Fibroblast of peridontal ligament (primary cell): Measurements from ENCODE around the gene GTF2H2C.
"Not testable (repeated sequence)": the region's sequence is repeated elsewhere in the genome, so short reads cannot be mapped to it uniquely, and the experiment has no call there.

Source experiments
- DNase-seq: peaks from one replicate; pipeline ENCODE4 v3.0.0-alpha.2; 2010; ENCODE audit errors: extremely low read depth

Gene GTF2H2C

DNA sequence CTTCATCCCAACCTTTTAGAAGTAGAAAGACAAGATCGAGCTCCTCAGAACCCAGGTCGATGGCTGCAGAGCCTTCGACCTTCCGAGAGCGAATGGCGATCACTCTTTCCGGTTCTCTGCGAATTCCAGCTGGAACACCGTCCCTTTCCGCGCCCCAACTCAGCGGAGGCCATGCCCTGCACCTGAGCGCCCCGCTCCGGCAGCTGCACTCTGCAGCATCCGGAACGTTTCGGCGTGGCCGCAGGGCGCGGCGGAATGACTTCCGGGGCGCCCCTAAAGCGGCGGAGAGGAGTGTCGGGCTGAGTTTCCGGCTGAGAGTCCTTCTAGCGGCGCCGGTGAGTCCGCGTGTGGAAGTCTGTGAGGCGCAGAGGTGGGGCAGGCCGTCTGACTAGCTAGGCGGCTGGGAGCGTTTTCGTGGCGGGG lies at the start of gene GTF2H2C:
GTF2H2C (plus strand) TSS at position 284 of the 423 bp plus-strand sequence. CDS start 4,942 bp downstream, outside the sequence.
- DNase-seq, result peak; percentile 53

DNA sequence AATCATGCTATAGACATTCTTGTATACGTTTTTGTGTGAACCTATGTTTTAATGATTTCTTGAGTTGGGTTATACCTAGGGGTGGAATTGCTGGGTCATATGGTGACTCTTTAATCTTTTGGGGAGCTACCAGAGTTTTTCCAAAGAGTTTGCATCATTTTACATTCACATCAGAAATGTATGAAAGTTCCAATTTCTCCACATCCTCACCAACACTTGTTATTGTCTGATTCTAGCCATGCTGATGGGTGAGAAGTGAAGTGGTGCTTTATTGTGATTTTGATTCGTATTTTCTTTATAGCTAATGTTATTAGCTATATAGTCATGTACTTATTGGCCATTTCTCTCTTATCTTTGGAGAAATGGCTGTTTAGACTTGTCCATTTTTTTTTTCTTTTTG lies 49.3 kb upstream of the GTF2H2C start:
- no peak for DNase-seq

DNA sequence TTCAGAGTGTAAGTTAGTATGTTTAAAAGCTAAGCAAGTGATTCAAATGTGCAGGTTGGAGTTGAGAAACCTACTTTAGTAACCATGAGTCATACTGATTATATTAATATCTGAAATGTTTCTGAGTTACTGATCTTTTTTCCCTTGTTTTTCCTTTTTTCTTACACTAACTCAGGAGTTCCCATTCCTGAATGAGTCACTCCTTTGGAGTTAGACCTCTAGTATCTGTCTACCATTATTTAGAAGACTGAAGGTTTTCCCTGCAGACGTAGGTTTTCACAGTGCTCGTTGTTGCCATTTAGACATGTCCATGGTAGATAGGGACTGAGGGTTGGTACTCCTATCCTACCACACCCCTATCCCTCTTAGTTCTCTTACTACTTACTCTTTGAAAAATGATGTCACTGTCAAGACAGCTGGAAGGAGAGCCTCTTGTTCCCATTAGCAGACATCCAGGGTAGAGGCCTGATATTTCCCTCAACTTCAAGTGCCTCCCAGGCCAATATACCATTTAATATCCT lies 47.2 kb upstream of the GTF2H2C start:
- DNase-seq, result peak; percentile 46

DNA sequence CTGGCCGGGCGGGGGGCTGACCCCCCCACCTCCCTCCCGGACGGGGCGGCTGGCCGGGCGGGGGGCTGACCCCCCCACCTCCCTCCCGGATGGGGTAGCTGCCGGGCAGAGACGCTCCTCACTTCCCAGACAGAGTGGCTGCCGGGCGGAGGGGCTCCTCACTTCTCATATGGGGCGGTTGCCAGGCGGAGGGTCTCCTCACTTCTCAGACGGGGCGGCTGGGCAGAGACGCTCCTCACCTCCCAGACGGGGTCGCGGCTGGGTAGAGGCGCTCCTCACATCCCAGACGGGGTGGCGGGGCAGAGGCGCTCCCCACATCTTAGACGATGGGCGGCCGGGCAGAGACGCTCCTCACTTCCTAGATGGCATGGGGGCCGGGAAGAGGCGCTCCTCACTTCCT lies 44.4 kb upstream of the GTF2H2C start:
- DNase-seq, result not testable (repeated sequence)

DNA sequence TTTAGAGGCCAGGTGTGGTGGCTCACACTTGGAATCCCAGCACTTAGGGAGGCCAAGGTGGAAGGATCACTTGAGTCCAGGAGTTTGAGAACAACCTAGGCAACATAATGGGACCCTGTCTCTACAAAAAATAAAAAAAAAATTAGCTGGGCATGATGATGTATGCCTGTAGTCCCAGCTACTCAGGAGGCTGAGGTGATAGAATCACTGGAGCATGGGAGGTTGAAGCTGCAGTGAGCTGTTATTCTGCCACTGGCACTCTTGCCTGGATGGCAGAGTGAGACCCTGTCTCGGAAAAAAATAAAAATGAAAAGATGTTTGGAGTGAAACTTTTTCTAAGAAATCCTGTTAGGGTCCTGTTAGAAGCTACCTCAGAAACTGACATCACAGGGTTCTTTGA lies 43.2 kb upstream of the GTF2H2C start:
- DNase-seq, result no peak

DNA sequence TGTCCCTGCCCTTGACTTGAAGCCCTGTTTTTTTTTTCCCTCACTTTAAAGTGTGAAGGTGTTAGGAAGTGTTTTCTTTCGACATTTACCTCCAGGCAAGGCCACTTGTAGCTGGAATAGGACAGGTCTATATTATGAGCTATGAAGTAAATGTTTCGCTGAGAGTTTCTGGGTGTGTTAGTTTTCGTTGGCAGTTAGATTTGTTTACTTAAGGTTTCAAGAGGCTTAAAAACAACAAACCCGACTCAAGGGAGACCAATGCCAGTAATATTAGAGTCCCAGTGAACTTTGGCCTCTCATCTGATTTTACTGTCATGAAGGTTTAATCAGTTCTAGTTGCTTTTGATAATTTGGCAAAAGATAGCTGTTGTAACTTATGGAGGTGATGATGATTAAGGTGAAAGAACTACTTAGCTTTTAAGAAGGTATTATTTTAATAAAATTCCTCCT lies 42.2 kb upstream of the GTF2H2C start:
- peak; percentile 38 for DNase-seq

DNA sequence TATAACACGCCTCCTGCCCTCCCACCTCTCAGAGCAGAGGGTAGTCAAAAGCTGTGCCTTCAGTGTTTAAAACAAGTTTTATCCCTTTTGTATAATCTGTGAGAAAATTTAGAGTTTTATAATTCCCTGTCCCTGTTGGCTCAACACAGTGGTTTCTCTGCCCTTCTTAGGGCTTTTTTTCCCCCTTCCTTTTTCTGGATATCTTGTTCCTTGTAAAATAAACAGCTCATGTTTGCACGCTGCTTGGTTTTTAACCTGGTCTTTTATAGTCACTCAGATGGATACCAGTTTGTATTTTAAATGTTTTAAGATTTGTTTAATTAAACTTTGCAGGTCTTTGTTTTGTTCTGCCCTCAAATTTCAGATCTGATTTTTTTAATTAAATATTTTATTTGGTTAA lies 40.7 kb upstream of the GTF2H2C start:
- no peak for DNase-seq

DNA sequence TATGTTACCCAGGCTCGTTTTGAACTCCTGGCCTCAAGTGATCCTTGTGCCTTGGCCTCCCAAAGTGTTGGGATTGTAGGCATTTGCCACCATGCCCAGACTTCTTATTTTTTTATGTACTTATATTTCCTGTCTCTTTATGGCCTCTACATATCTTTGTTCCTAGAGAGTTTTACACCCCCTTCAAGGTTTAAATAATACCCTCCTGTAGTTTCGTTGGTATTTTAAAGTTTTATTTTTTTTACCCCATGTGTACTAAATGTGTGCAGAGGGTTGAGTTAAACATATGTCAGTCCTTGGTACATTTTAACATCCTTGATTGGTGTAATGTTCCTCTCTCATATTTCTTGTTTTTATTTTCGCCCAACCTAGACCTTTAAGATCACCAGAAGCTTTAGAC lies 38.0 kb upstream of the GTF2H2C start:
- DNase-seq, result no peak

DNA sequence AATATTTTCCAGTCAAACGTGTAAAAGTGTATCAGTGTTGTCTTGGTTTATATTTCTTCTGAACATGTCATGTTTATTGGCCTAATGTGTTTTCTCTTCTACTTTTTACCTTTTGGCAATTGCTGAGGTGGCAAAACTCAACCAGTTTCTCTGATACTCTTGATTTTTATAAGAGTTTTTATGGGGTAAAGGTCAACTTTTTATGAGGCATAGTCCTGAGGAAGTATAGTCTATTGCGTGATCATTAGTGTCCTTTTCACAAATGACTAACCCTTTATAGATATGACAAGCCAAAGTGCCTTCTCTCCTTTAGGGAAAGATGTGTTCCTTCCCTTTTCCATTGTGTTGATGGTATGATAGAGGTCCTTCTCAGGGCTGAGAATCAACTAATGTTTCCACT lies 34.5 kb upstream of the GTF2H2C start:
- DNase-seq, result no peak

DNA sequence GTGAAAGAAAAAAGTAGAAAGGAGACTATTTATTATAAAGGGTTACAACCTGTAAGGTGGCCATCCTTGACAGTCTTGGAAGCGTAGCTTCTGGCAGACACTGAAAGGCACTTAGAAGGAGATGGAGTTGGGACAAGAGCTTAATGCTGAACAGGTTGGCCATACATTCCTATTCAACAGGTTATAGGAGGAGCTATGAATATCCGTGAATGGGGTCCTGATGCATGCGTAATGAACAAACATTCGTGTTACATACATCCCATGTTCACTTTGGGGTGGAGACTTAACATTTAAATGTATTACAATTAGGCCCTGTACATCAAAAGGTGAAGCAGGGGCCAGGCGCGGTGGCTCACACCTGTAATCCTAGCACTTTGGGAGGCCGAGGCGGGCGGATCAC lies 33.3 kb upstream of the GTF2H2C start:
- no peak for DNase-seq

DNA sequence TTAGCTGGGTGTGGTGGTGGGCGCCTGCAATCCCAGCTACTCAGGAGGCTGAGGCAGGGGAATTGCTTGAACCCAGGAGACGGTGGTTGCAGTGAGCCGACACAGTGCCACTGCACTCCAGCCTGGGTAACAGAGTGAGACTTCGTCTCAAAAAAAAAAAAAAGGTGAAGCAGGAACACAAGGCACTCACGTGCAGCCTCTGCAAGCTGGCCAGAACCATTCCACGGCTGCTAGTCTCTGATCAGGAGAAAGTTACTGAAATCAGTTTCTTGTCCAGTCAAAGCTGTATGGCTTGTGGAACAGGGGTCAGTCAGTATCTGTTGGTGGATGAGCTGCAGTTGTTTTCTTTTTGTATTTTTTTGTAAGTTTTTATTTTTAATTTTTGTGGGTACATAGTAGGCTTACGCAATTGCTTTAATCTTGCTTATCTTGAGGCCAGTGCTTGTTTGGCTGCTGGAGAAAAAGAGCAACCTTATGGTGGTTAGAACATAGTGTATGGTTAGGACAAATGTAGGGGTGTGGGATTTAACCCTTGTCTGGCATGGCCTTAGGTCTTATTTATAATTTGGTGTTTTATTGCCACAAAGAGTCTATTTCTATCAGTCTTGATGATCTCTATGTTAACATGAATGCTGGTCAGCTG lies 32.7 kb upstream of the GTF2H2C start:
- no peak for DNase-seq

DNA sequence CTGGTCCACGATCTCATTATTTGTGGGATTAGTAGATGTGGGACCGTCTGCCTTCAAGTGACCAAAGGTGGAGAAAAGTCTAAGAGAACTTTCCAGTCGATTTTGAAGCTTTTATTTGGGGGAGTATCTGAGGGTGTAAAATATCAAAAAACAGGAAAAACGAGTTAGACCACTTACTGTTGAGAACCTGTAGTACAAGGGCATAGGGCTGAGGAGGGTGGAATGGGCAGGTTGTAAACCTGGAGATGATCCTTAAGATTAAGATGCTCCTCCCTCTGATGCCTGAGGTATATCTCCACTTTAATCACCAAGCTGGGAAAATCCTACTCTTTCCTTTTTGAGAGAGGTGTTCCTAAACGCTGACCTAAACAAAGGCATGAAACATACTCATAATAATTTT lies 32.0 kb upstream of the GTF2H2C start:
- no peak for DNase-seq

DNA sequence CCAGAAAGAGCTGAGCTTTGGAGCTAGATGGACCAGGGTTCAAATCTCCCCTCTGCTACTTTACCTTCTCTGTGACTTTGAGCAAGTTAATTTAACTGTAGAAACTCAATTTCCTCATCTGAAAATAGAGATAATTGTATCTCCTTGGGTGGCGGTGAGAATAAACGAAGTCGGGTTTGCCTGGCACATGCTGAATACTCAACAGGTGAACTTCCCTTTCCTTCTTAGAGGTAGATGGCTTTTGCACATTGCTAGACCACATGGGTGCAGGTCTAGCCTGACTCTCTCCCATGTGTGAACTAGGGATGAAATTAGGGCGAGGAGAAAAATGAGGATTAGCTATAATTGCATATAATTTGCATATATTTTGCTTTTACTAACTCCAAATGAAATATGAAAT lies 31.4 kb upstream of the GTF2H2C start:
- DNase-seq, result no peak

DNA sequence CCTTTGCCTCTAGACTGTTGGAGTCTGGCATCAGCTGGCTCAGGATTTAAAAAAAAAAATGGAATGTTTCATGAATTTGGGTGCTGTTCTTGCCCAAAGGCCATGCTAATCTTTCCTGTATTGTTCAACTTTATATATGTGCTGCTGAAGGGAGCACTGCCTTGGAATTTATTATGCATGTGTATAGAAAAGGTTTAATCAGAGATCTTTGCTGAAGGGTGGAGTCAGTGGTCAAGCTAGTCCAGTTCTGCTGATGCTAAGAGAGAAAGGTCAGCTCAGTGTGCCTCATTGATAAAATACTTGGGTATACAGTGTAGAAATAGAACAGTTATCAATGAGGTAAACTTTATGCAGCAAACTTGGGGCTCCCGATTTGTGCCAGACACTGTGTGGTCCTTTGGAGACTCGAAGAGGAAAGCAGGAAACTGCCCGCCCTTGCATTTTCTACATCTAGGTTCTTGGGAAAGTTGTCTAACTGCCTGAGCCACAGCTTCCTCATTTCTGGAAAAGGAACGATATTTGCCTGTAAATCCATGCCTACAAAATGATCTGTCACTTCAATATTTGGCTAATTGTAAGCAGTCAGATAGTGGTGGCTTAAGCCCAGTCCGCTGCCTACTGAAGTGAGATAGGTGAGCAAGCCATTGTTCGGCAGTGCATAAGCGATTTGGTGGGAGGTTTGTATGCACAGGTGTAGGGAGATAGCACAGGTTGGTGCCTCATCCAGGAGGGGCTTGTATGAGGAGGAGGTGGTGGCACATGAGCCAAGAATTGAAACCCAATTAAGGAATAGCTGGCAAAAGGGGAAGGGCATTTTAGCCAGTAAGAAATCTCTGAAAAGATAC lies 29.2 kb upstream of the GTF2H2C start:
- DNase-seq, result no peak

DNA sequence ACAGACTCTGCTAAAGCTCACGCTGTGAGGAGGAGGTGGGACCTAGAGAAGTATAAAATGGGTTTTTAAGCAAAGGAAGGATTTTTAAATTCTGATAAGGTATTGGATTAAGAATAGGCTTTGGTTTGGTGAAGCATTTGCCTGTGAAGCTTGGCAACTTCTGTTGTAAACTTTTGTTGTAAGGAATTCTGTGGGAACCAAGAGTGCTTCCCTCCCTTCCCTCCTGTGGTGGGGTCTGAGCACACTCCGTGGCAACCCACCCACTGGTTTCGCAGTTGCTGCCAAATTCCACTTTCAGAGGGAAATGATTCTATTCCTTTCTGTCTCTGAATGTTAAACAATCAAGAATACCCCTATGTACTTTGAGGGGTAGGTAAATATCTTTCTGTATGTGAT lies 28.6 kb upstream of the GTF2H2C start:
- DNase-seq, result no peak

DNA sequence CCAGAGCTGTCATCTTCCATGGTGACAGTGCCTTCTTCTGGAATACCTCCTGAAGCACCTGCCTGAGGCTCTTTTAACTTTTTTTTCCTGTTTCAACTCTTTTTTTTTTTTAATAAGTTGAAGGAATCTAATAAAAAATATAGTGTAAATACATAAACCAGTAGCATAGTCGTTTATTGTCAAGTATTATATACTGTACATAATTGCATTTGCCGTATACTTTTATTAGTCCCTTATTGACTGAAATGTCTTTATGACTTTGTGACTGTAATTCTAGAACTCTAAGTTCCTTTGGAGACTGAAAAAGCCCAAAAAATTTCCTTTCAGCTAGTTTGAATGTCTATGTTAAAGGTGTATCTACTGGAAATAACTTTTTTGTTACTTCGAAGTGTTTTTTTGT lies 22.1 kb upstream of the GTF2H2C start:
- not testable (repeated sequence) for DNase-seq

DNA sequence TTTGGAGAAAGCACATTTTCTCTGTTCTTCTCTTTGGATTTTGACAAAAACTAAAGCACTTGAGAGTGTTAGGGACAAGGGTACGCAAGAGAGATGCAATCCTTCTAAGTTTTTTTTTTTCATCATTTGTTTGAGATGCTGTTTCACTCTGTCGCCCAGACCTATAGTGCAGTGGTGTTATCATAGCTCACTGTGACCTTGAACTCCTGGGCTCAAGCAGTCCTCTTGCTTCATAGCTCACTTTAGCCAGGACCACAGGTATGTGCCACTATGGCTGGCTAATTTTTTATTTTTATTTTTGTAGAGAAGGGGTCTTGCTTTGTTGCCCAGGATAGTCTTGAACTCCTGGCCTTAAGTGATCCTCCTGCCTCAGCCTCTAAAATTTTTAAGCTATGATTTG lies 21.3 kb upstream of the GTF2H2C start:
- DNase-seq, result not testable (repeated sequence)

DNA sequence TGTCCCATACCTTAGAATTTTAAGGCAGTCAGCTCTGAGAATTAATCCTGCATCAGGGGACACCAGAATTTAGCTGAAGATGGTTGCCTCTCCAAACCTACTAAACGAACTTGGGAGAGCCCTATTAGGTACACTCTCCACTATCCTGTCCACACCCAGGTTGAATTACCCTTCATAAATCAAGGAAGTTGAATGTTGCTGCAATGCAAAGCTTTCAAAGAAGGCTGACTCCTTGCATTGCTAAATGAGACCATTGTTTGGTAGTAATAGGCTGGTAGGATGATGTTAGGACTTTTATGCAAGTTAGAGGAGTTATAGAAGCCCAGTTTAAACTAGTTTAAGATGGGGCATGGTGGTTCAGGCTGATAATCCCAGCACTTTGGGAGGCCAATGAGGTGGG lies 18.6 kb upstream of the GTF2H2C start:
- not testable (repeated sequence) for DNase-seq

DNA sequence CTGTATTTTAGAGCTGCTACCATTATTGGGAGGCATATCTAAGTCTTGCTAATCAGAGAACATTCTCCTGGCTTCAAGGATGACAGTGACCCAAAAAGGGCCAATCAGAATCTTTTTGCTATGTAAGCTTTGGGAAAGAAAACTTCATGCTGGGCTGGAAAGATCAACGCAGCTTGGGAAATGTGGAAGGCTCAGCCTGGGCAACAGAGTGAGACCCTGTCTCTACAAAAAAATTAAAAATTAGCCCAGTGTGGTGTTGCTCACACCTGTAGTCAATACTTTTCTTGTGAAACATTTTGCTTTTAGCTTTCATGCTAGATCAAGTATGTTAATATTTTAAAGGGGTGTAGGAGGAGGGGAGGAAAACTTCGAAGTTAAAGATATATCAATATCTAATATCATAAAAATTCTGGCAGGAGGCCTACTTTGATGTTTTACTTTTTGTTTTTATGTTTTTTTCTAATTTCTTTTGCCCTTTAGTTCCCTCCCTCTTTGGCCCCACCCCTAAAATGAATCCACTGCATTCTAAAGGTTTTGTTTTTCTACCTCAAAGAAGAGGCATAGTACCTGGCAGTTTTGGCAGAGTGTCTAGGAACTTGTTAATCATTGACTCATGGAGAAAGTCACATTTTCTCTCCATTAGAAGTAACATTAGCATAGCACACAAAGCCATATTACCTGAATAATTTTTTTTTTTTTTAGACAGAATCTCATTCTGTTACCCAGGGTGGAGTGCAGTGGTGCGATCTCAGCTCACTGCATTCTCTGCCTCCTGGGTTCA lies 17.0 kb upstream of the GTF2H2C start:
- DNase-seq, result not testable (repeated sequence)

DNA sequence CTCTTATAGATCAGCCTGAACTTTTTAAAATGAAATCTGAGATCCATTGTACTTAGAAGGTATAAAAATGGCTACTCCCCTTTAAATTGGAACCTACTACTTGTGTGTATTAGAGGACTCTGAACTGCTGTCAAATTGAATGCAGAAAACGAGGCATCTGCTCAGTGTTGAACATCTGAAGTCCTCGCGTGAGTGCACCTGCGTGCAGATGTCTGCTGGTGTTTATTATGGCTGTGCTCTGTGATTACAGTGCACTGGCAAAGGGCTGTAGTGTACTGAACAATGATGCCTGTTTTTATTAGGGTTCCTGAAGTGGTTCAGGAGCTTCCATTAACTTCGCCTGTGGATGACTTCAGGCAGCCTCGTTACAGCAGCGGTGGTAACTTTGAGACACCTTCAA lies 15.4 kb upstream of the GTF2H2C start:
- not testable (repeated sequence) for DNase-seq

DNA sequence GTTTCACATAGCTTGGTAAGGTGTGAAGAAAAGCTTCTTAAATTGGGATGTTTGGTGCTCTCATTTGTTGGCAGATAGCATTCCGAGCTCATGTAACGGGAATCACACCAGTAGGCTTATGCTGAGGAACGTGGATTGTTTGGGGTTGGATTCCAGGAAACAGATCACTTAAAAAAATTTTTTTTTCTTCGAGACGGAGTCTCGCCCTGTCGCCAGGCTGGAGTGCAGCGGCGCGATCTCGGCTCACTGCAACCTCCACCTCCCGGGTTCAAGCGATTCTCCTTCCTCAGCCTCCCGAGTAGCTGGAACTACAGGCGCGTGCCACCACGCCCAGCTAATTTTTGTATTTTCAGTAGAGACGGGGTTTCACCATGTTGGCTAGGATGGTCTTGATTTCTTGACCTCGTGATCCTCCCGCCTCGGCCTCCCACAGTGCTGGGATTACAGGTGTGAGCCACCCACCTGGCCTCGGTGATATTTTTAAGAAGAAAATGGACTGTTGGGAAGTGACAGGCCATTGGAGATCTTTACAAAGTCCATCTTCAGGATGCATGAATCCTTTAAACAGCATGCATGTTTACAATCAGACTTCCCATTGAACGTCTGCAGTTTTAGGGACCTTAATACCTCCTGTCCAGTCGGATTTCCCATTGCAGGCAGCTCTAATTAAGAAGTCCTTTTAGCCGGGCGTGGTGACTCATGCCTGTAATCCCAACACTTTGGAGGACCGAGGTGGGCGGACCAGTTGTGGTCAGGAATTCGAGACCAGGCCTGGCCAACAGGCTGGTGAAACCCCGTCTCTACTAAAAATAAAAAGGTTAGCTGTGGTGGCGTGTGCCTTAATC lies 818 bp downstream of the GTF2H2C start:
- not testable (repeated sequence) for DNase-seq
